H1 (cell line): ENCODE data around the gene POLR1B. TPM values are rescaled to one million over a fixed set of nuclear protein-coding genes. Genes with fewer than 3 reads are reported as not detected.

Experiments used
- JUN ChIP-seq: IDR thresholded peaks from 2 replicates; pipeline ENCODE4 v1.6.1; 2011; ENCODE audit warnings: low read depth, mild to moderate bottlenecking, improper control_type of control experiment, low read length
- RFX5 ChIP-seq: IDR thresholded peaks from 2 replicates; pipeline ENCODE4 v1.6.1; 2011; ENCODE audit warnings: low read depth, low read length, improper control_type of control experiment, borderline replicate concordance
- RXRA ChIP-seq: IDR thresholded peaks from 2 replicates; pipeline ENCODE4 v1.6.1; 2011; ENCODE audit warnings: low read depth, mild to moderate bottlenecking, low read length, moderate library complexity; ENCODE audit not compliant: insufficient read depth
- SP2 ChIP-seq: IDR thresholded peaks from 2 replicates; pipeline ENCODE4 v1.6.1; 2012; ENCODE audit warnings: mild to moderate bottlenecking, low read length, inconsistent platforms
- TAF1 ChIP-seq: IDR thresholded peaks from 2 replicates; pipeline ENCODE4 v1.6.1; 2011; ENCODE audit warnings: mild to moderate bottlenecking, low read depth, low read length
- polyA plus RNA-seq, 7 experiments: library from polyadenylated mRNA; depleted of rRNA in 3 of 7; stranded (reverse) in 5 of 7; unstranded in 2 of 7; fragments of >200 nt in 5 of 7; fragments of 200-250 nt in 2 of 7; gene quantifications; 1 replicate in 5 of 7; 2 replicates in 1 of 7; 4 replicates in 1 of 7; pipeline versions ENCODE4 v1.2.1 to v1.2.3, GENCODE V29; 2011 to 2013; ENCODE audit warnings: missing spikeins in 2 of 7, mixed read lengths in 2 of 7
- total RNA-seq: library from RNA; stranded (reverse); fragmentation: NEBNext Ultra II Directional; extraction: Animal tissue kit (Norgen Biotek cat#: 25700); gene quantifications from 2 replicates; pipeline ENCODE4 v1.2.1, GENCODE V29; 2021

The POLR1B gene
- total and polyA plus RNA-seq, 2 of the 8 experiments (the other 6 are each of a cell fraction or from before 2014, with no cell fraction given), result 24.3 to 69.4 TPM

GRCh38 chr2:112601754-112602153 is 59.5 kb downstream of the POLR1B start (continued):
- TF ChIP-seq RXRA (no peak), RFX5 (no peak), JUN (no peak), SP2 (no peak), TAF1 (no peak)
